SK-N-SH treated with all-trans-retinoic acid at 6 μM for 48 hours (cell line): ENCODE results near the gene TRAPPC10.

Source experiments
- ARNTL ChIP-seq: fragments of 450-650 bp; formaldehyde crosslinking; IDR thresholded peaks from 2 replicates; pipeline ENCODE4 v1.5.0; 2020; ENCODE audit warnings: low read depth, mild to moderate bottlenecking, moderate library complexity, borderline replicate concordance
- ESRRG ChIP-seq: fragments of 250-450 bp; sonication (Bioruptor Pico); IDR thresholded peaks from 2 replicates; pipeline ENCODE4 v1.6.1; 2021; ENCODE audit warnings: mild to moderate bottlenecking
- ISL1 ChIP-seq: fragments of 250-450 bp; sonication (Bioruptor Pico); IDR thresholded peaks from 2 replicates; pipeline ENCODE4 v2.1.2; 2022; ENCODE audit warnings: mild to moderate bottlenecking, moderate library complexity
- PATZ1 ChIP-seq: fragments of 250-450 bp; sonication (Bioruptor Pico); IDR thresholded peaks from 2 replicates; pipeline ENCODE4 v1.8.0; 2020; ENCODE audit warnings: mild to moderate bottlenecking, moderate library complexity, borderline replicate concordance
- POU6F1 ChIP-seq: fragments of 250-450 bp; sonication (Bioruptor Pico); IDR thresholded peaks from 2 replicates; pipeline ENCODE4 v1.8.0; 2021; ENCODE audit warnings: low read depth, mild to moderate bottlenecking, moderate library complexity, borderline replicate concordance
- TOX ChIP-seq: fragments of 250-450 bp; sonication (Bioruptor Pico); IDR thresholded peaks from 2 replicates; pipeline ENCODE4 v1.8.0; 2021; ENCODE audit warnings: mild to moderate bottlenecking, moderate library complexity, borderline replicate concordance
- ZC3H10 ChIP-seq: fragments of 250-450 bp; sonication (Bioruptor Pico); IDR thresholded peaks from 2 replicates; pipeline ENCODE4 v1.5.1; 2021; ENCODE audit warnings: mild to moderate bottlenecking, moderate library complexity
- ZFP3 ChIP-seq: fragments of 250-450 bp; sonication (Bioruptor Pico); IDR thresholded peaks from 2 replicates; pipeline ENCODE4 v1.5.0; 2020; ENCODE audit warnings: mild to moderate bottlenecking, moderate library complexity
- ZFP30 ChIP-seq: fragments of 450-650 bp; formaldehyde crosslinking; IDR thresholded peaks from 2 replicates; pipeline ENCODE4 v1.5.0; 2022; ENCODE audit warnings: mild to moderate bottlenecking, moderate library complexity
- ZNF565 ChIP-seq: fragments of 450-650 bp; formaldehyde crosslinking; conservative IDR thresholded peaks from 2 replicates; pipeline ENCODE4 v1.5.0; 2020; ENCODE audit warnings: low read depth, mild to moderate bottlenecking, moderate library complexity
- ZNF8 ChIP-seq: fragments of 450-650 bp; formaldehyde crosslinking; IDR thresholded peaks from 2 replicates; pipeline ENCODE4 v1.5.0; 2020; ENCODE audit warnings: mild to moderate bottlenecking, moderate library complexity
- TF ChIP-seq, protein P1 (sequence below): fragments of 250-450 bp; sonication (Bioruptor Pico); IDR thresholded peaks from 2 replicates; pipeline ENCODE4 v1.5.0; 2020; ENCODE audit warnings: mild to moderate bottlenecking, moderate library complexity
- TF ChIP-seq, protein P2 (sequence below): fragments of 250-450 bp; sonication (Bioruptor Pico); IDR thresholded peaks from 2 replicates; pipeline ENCODE4 v1.5.1; 2020; ENCODE audit warnings: low read depth, mild to moderate bottlenecking, moderate library complexity

DNA sequence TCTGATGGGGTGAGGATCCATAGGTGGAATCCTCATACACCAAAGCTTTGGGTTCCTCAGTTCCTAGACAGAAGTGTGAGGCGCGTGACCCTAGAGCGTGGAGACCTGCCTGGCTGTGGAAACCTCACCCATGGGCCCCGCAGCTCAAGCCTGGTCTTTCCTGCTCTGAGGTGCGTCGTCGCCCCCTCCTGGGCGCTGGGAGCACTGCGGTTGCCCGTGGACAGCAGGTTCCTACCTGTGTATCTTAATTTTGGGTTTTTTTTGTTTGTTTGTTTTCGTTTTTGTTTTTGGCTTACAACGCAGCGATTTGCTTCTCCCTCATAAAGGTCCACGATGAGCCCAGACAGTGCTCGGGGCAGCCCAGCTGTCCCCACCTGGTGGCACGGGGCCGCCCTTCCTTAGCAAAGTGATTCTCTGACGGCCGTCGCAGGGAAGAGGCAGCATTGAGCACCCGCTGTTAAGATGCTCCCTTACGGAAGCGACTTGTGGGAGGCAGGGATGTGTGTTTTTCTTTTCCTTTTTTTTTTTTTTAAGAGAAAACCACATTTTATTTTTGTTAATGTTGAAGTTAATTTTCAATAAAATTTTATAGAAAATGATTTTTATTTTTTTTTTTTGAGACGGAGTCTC lies 36.5 kb upstream of the TRAPPC10 start:
- TF ChIP-seq ARNTL (CRISPR knock-in tag) (no peak), POU6F1 (no peak), ZC3H10 (CRISPR knock-in tag) (no peak), ESRRG (CRISPR knock-in tag) (no peak), ISL1 (CRISPR knock-in tag) (no peak), ZFP30 (CRISPR knock-in tag) (no peak), ZFP3 (no peak), PATZ1 (CRISPR knock-in tag) (no peak), TOX (CRISPR knock-in tag) (no peak), ZNF8 (CRISPR knock-in tag) (no peak), ZNF565 (CRISPR knock-in tag) (no peak)
- TF ChIP-seq, protein P1, sequence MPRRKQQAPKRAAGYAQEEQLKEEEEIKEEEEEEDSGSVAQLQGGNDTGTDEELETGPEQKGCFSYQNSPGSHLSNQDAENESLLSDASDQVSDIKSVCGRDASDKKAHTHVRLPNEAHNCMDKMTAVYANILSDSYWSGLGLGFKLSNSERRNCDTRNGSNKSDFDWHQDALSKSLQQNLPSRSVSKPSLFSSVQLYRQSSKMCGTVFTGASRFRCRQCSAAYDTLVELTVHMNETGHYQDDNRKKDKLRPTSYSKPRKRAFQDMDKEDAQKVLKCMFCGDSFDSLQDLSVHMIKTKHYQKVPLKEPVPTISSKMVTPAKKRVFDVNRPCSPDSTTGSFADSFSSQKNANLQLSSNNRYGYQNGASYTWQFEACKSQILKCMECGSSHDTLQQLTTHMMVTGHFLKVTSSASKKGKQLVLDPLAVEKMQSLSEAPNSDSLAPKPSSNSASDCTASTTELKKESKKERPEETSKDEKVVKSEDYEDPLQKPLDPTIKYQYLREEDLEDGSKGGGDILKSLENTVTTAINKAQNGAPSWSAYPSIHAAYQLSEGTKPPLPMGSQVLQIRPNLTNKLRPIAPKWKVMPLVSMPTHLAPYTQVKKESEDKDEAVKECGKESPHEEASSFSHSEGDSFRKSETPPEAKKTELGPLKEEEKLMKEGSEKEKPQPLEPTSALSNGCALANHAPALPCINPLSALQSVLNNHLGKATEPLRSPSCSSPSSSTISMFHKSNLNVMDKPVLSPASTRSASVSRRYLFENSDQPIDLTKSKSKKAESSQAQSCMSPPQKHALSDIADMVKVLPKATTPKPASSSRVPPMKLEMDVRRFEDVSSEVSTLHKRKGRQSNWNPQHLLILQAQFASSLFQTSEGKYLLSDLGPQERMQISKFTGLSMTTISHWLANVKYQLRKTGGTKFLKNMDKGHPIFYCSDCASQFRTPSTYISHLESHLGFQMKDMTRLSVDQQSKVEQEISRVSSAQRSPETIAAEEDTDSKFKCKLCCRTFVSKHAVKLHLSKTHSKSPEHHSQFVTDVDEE = no peak
- TF ChIP-seq, protein P2, sequence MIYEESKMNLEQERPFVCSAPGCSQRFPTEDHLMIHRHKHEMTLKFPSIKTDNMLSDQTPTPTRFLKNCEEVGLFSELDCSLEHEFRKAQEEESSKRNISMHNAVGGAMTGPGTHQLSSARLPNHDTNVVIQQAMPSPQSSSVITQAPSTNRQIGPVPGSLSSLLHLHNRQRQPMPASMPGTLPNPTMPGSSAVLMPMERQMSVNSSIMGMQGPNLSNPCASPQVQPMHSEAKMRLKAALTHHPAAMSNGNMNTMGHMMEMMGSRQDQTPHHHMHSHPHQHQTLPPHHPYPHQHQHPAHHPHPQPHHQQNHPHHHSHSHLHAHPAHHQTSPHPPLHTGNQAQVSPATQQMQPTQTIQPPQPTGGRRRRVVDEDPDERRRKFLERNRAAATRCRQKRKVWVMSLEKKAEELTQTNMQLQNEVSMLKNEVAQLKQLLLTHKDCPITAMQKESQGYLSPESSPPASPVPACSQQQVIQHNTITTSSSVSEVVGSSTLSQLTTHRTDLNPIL (CRISPR knock-in tag) = no peak
